HG03558 (cell line): ENCODE results near the gene ZIC4.

ENCODE experiments used
- ATAC-seq: cut with Tn5 transposase; IDR thresholded peaks from one replicate; pipeline ENCODE4 v1.9.1; 2021; ENCODE audit warnings: moderate number of reproducible peaks; ENCODE audit not compliant: unreplicated experiment; ENCODE audit errors: extremely low read depth

The ZIC4 gene

DNA sequence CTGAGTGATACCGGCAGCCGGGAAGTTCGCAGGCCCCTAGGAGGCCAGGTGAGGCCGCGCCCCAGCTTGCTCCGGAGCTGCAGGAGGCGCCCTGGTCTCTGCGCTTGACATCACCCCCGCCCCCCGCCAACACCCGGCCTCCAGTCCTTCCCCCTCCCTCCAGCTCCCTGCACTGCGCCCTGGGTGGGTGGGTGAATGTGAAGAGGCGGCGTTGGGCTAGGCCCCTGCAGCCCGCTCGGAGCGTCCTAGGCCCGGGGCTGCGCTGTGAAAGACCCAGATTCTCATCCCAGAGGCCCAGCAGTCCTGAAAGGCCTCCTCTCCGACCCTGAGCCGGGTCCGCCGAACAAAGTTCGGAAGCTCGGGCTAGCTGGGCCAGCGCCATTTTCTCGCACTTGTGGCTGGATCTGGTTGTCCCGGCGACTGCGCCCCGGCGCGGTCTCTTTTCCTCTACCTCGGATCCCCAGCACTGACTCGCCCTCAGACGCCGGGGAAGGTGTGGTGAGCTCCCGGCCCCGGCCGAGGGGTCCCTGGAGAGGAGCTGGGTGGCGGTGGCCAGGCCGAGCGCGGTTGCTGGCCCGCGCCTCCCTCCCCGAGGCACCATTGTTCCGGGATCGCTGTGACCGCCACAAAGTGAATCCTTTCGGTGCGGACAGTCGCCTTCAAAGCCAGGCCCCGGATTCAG lies 12.9 kb downstream of the ZIC4 start:
- ATAC-seq, result no peak

GRCh38 chr3:147392625-147392946 lies 13.8 kb downstream of the ZIC4 start:
- ATAC-seq, result no peak

- ATAC-seq, result no peak
Measured at GRCh38 chr3:147391781-147392624, 14.3 kb downstream of the ZIC4 start.

DNA sequence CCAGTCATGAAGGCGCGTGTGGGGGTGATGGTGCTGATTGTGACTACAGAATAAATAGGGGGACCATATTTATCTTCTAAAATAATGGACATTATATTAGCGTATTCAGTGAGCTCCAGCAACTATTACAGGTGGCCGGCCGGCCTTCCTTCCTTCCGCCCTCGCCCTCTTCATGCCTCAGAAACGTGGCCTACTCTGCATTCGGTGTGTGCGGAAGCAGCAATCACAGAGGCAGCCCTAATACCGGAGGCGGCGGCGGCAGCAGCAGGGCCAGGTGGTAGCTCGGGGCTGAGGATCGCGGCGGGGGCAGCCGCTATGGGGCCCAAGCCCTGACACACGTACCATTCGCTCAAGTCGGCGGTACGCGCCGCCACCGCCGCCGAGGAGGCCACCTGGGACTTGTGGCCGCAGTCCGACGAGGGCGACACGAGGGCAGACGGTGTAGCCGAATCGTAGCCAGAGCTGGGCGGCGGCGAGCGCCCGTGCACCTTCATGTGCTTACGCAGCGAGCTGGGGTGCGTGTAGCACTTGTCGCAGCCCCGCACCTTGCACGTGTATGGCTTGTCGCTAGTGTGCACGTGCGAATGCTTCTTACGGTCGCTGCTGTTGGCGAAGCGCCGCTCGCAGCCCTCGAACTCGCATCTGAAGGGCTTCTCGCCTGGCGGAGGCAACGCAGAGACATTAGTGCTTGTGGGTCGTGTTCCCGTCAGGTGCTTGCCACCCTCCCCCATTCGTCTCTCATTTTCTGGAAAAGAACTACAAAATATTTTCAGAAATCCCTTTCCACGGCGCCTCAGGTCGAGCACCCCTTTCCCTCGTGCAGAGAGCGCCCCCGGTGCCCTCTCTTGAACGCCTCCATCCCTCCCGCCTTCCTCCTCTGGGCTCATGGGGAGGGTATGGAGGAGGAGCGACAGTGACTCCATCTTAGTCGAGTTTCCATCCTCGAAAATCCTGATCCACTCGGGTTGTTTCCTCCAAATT lies 15.5 kb downstream of the ZIC4 start:
- no peak for ATAC-seq

- ATAC-seq, result no peak
Measured at GRCh38 chr3:147389717-147390116, 16.6 kb downstream of the ZIC4 start.

- ATAC-seq, result no peak
Measured at GRCh38 chr3:147388700-147389580, 17.4 kb downstream of the ZIC4 start.

GRCh38 chr3:147387885-147388699 lies 18.3 kb downstream of the ZIC4 start:
- no peak for ATAC-seq

- ATAC-seq, result no peak
Measured at GRCh38 chr3:147387291-147387884, 19.0 kb downstream of the ZIC4 start.

DNA sequence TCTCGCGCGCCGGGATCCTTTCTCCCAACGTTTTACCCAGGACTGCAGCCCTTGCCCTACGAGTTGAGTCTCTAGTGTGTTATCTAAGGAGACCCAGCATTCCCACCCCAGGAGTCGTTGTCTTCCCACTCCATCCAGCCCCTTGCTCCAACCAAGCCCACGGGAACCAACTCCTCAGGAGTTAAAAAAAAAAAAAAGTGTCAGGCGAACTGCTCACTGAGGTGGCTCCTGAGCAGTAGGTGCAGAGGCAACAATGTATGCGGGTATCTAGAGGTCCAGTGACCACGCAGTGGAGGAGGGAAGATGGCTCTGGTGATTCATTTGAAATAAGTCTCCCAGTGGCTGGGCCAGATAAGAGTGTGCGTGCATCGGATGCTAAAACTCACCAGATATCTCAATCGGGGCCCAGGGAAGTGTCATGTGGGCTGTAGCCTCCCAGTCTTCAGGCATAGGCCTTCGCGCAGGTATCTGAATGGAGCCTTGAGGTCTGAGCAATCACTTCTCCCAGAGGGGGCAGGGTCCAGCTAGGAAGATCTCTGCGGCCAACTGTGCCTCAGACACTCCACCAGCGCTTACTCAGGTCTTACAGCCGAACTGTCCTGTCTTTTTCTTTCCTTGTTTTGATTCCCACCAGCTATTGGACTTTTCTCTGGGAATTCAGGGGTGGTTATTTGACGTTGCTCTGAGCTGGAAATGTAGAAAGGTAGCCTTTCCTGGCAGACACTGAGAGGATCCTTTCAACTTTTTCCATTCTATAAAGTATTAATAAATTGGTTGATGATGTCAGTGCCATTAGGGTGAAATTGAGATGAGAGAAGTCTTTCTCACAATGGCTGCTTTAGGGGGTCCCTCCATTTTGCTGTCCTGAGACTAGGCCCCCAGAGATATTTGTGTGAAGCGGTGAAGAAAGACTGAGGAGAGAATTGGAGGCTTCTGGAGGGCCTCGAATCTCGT lies 21.0 kb downstream of the ZIC4 start:
- ATAC-seq, result no peak

- no peak for ATAC-seq
Measured at GRCh38 chr3:147384210-147385058, 21.9 kb downstream of the ZIC4 start.

DNA sequence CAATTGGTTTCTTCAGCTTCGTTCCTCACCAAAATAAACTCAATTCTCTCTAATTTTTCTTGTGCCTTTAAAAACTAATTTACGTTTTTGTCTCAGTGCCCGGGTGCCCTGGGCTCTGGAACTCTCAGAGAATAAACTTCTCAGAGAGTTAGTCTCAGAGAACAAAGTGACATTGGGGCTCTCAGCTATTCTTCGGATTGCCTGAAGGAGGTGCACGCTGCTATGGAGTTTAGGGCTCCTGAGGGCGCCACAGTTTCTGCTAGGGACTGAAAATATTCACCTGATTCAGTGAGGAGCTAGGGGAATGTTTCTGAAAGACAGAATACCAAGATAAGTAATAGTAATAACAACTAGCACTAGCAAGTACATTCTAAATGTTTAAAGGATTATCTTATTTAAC lies 22.7 kb downstream of the ZIC4 start:
- ATAC-seq, result no peak

- ATAC-seq, result no peak
Measured at GRCh38 chr3:147381596-147381995, 24.7 kb downstream of the ZIC4 start.

GRCh38 chr3:147380977-147381376 lies 25.4 kb downstream of the ZIC4 start:
- no peak for ATAC-seq

GRCh38 chr3:147380387-147380951 lies 25.9 kb downstream of the ZIC4 start:
- ATAC-seq, result no peak

- ATAC-seq, result no peak
Measured at GRCh38 chr3:147379651-147380050, 26.7 kb downstream of the ZIC4 start.
